Kidney epithelial cell (primary cell): ENCODE results near the gene ZNF253. TPM values are rescaled to one million over a fixed set of nuclear protein-coding genes. Genes with fewer than 3 reads are reported as not detected.
"Not testable (repeated sequence)": the region's sequence is repeated elsewhere in the genome, so short reads cannot be mapped to it uniquely, and the experiment has no call there.

Experiments
- DNase-seq: peaks from one replicate; pipeline ENCODE4 v3.0.0-alpha.2; 2010; ENCODE audit warnings: low read depth
- H3K27me3 ChIP-seq: 2 replicates; pipeline ENCODE4 v1.6.0; 2011; ENCODE audit warnings: low read length; ENCODE audit not compliant: control insufficient read depth, insufficient read depth
- H3K36me3 ChIP-seq: 2 replicates; pipeline ENCODE4 v1.5.1; 2011; ENCODE audit warnings: low read length; ENCODE audit not compliant: control insufficient read depth, insufficient read depth
- H3K4me3 ChIP-seq: 2 replicates; pipeline ENCODE4 v1.5.1; 2011; ENCODE audit warnings: low read depth, mild to moderate bottlenecking, control low read depth, low read length
- total RNA-seq: library from RNA; depleted of rRNA; stranded (reverse); fragments of >200 nt; gene quantifications from 2 replicates; pipeline ENCODE4 v1.2.3, GENCODE V29; 2015
- TF ChIP-seq, protein P1 (sequence below): IDR thresholded peaks from 2 replicates; pipeline ENCODE4 v1.5.1; 2011; ENCODE audit warnings: mild to moderate bottlenecking, moderate library complexity, low read length, control low read depth, inconsistent platforms; ENCODE audit not compliant: insufficient read depth, poor library complexity, severe bottlenecking

ZNF253 gene
- total RNA-seq, 1 donor from 2014 or later = 8.4 TPM

DNA sequence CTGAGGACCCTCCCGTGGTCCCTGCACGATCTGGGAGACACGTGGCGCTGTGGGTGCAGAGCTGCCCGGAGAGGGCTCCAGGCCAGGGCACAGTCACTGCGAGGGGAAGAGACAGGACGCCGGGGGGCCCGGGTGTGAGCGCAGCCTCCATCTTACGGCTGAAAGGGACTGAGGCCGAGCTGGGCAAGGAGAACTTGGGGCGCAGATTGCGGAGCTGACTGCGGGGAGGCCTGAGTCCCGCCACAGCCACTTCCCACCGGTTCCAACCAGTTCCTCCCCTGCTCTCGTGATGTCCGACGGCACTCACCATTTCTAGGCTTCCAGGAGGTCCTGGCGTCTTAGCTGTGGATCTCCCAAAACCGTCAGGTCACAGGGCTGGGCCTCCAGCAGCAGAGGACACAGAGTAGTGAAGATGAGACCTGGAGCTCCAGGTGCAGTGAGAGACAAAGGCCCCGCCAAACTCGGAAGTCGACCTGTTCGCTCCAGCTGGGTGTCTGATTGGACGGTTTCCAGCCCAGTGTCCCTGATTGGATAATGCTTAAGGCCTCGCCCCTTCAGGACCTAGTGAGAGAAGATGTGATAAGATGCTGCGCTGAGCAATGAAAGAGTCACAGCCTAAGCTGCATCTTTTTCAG lies 4.8 kb upstream of the ZNF253 start:
- H3K4me3 ChIP-seq = no peak overlapping the region
- TF ChIP-seq, protein P1, sequence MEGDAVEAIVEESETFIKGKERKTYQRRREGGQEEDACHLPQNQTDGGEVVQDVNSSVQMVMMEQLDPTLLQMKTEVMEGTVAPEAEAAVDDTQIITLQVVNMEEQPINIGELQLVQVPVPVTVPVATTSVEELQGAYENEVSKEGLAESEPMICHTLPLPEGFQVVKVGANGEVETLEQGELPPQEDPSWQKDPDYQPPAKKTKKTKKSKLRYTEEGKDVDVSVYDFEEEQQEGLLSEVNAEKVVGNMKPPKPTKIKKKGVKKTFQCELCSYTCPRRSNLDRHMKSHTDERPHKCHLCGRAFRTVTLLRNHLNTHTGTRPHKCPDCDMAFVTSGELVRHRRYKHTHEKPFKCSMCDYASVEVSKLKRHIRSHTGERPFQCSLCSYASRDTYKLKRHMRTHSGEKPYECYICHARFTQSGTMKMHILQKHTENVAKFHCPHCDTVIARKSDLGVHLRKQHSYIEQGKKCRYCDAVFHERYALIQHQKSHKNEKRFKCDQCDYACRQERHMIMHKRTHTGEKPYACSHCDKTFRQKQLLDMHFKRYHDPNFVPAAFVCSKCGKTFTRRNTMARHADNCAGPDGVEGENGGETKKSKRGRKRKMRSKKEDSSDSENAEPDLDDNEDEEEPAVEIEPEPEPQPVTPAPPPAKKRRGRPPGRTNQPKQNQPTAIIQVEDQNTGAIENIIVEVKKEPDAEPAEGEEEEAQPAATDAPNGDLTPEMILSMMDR = no peak
- DNase-seq = no peak
- no peaks in the 10 kb centered on the region for H3K36me3 ChIP-seq
- no peaks in the 10 kb centered on the region for H3K27me3 ChIP-seq

DNA sequence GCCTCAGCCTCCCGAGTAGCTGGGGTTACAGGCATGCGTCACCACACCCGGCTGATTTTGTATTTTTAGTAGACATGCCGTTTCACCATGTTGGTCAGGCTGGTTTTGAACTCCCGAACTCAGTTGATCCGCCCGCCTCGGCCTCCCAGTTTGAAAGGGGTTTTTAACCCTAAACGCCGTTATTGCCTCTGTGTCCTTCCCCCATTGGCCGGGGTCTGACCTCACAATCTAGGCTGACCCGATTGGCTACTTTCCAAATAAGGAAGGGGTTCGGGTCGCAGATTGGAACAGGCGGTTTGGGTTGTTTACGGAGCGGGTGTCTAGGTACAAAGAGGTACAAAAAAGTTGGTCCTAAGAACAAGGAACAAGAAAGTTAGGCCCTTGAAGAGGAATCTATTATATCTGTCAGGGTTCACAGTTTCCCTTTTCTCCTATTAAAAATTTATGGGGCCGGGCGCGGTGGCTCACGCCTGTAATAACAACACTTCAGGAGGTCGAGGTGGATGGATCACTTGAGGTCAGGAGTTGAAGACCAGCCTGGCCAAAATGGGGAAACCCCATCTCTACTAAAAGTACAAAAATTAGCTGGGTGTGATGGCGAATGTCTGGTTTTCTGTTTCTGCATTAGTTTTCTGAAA lies 1.0 kb downstream of the ZNF253 start:
- TF ChIP-seq, protein P1 = no peak
- DNase-seq = no peak
- no peaks in the 10 kb centered on the region for H3K36me3 ChIP-seq
- no peaks in the 10 kb centered on the region for H3K27me3 ChIP-seq
- peak overlapping the region; percentile 96 for H3K4me3 ChIP-seq

DNA sequence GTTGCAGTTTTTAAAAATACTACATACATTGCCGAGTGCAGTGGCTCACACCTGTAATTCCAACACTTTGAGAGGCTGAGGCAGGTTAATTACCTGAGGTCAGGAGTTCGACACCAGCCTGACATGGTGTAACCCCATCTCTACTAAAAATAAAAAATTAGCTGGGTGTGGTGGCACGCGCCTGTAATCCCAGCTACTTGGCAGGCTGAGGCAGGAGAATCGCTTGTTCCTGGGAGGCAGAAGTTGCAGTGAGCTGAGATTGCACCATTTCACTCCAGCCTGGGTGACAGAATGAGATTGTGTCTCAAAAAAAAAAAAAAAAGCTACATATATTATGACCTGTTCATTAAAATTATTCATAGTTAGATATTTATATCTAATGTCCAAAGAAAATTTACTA lies 4.4 kb downstream of the ZNF253 start:
- H3K4me3 ChIP-seq, DNase-seq, H3K27me3 ChIP-seq, H3K36me3 ChIP-seq: not testable (repeated sequence)

DNA sequence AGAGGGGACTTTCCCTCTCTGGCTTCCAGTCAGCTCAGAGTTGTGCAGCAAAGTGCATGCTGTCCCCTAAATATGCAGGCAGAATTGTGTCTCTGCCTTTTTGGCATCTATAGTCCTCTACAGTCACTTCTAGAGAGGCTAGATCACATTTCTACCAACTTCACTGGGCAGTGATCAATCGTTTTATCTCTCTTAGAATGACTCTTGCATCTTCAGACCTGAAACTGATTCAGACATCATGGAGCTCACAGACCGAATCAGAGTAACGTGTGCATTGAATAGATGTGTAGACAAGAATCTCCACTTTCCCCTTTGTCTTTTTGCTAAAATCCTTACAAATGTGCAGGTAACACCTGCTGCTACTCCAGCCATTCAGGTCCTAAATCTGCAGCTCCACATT lies 6.2 kb downstream of the ZNF253 start:
- TF ChIP-seq, protein P1 = no peak
- Histone ChIP-seq H3K36me3 (no peaks in the 10 kb centered on the region), H3K27me3 (no peaks in the 10 kb centered on the region), H3K4me3 (no peak overlapping the region)
- DNase-seq = no peak

DNA sequence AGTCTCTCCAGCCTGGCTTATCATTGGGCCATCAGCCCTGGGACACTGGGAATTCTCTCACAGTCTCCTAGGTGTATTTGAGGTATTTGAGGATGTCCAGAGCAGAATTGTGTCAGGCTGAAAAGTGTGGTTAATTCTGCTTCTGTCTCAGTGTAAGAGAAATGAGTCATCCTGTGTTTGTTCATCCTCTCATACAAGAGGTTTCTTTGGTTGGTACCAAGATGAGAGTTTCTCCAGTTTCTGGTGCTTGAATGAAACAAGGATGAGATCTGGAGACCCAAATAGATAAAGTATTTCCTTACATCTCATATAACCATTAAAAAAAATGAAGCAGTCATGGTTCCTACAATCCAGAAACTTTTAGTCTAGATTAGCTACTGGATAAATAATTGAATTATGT lies 7.7 kb downstream of the ZNF253 start:
- H3K36me3 ChIP-seq = no peaks in the 10 kb centered on the region
- H3K4me3 ChIP-seq = no peak overlapping the region
- TF ChIP-seq, protein P1 = no peak
- no peak for DNase-seq
- no peaks in the 10 kb centered on the region for H3K27me3 ChIP-seq

DNA sequence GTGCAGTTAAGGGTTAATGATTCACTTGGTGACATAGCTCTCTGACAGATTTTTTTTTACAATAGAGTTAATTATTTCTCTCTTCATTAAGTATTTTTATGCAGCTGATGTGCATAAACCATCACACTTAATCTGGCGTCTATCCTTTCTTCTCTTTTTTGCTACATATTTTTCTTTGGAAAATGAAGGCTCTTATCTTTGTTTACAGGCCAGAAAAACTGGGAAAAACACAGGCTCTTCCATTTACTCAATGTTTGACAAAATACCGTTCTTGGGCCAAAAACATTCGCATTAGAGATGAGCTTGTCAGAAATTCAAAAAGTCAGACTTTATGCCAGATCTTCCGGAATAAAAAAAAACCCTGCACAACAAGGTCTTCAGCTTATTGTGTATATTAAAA lies 12.0 kb downstream of the ZNF253 start:
- Histone ChIP-seq H3K4me3 (no peak overlapping the region), H3K36me3 (no peaks in the 10 kb centered on the region), H3K27me3 (no peaks in the 10 kb centered on the region)
- TF ChIP-seq, protein P1 = no peak
- no peak for DNase-seq
